ENCODE measurements around the gene TMCO5A.

Gene TMCO5A

DNA sequence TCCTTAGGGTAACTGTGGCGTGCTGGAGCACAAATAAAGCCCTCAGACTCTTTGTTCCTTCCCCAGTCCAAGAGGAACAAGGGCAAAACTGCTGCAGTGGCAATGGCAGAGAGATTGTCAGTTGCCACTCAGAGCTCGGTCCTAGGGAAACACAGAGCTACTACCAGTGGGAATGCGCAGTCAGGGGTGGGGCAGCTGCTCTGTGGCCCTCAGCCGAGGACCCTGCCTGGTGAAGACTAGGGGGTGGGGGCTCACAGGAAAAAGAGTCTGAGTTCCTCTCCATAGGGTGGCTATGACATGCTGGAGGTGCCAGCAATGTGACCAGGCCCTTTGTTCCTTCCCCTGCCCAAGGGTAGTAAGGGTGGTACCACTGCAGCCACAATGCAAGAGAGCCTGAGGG, 43.8 kb downstream of the TMCO5A start:
- DNase-seq, result no peak

DNA sequence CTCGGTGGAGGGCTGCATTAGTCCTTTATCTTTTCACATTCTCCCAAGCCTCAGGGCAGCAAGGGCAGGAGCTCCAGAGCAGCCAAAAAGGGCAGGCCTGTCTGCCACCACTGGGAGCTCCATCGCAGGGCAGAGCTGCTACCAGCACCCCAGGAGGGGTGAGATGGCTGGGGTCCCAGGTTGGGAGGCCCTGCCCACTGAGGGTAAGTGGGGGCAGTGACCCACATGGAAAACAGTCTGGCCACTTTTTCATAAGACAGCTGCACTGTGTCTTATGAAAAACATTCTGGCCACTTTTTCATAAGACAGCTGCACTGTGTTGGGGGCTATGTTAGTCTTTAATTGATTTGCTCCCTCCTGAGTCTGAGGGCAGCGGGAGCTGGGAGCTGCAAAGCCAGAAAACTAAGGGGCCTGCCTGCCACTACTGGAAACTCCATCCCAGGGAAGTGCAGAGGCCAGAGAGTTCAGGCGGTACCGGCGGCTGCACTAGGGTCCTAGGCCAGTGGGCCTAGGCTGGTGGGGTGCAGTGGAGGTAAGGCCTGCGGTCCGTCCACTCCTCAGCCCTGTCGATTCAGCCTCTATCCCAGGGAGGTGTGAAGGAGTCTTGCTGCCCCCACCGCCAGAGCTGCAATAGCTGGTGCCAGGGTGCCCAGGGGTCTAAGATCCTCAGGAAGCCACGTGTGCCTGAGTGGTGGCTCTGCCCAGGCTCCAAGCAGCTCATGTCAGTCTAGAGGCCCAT, 45.4 kb downstream of the TMCO5A start:
- no peak for DNase-seq

DNA sequence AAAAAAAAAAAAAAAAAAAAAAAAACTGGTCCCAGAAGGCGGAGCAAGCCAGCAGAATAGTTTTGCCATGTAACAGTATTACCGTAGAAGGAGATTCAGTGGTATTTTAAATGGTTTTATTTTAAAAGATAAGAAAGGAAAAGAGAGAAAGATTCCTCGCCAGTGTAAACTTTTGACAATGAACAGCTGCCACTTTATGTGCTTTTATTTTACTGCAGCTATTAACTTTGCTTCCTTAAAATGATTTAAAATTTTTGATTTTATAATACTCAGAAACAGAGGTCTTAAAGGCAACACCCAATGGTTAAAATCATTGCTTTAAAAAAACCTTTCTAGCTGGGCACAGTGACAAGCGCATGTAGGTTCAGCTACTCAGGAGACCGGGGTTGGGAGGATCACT, 46.8 kb downstream of the TMCO5A start:
- DNase-seq, result no peak

DNA sequence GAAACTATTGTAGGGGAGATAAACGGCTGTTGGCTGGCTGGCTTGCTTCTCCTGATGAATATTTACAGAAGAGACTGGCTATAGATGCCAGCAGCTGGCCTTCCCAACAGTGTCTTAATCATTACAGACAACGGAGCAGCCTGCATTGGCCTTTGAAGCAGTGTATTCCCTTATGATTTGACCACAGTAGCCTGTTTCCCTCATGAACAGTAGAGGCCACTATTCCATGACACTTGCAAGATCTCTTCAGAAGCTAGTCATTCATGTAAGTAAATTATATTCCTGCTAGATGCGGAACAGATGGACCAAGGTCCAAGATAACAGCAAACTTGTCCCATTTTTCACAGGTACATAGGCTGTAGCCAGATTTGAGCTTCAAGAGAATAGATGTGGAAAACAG, 47.3 kb downstream of the TMCO5A start:
- DNase-seq, result peak; percentile 2

DNA sequence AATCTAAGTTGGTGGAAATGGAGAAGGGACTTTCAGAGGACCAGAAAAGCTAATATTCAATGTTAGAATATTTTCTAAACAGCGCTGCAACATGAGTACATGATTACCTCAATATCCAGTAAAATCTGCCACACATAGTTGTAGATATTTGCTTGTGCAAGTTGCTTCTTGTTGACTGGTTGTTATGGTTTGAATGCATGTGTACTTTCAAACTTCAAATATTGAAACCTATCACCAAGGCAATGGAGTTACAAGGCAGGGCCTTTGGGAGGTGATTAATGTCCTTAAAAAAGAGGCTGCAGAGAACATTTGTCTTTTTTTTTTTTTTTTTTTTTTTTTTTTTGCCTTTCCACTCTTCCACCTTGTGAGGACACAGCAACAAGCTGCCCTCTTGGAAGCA, 49.9 kb downstream of the TMCO5A start:
- DNase-seq, result no peak

DNA sequence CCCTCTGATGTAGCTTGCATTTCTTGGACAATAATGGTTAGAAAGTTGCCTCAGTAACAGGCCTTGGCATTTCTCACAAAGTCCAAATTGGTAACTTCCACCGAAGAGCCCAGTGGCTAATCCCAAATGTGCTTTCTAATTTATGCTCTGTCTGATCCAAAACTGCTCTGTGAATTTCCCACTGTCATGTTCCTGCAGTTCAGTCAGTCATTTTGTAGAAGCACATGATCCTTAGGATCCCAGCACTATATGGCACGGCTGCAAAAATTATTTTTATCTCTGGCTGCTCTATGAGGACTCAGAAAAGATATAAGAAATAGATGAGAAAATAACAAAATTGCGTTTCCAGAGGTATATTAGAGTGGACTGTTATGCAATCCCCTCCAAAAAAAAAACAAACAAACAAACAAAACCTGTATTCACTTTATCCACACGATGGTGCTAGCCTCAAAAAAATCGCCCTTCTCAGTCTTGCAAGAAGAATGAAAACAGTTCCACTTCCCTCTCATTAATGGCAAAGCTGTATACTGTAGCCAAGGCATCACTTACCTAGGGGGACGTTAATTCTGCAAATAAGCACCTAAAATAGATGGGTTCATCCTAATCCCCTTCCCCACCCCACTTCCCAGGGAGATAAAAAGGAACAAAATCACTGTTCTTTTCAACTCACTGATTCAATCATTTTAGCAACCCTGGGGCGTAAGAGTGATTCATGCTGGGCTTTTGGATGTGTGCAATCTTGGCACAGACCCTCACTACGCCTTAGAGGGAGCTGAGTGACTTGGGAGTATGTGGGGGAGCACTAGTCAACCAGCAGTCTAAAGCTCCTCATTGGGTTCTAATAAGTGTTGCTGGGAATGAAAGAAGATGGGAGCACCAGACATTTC, 61.3 kb downstream of the TMCO5A start:
- DNase-seq, result peak; percentile 44

Measured in NCI-H1694 treated with DMSO at 0.1 percent for 48 hours (cell line).